Effector memory CD8-positive, alpha-beta T cell (primary cell): Measurements from ENCODE around the gene SLC17A2.

Experiments used
- ATAC-seq: fragments of 150-1000 bp; cut with Tn5 transposase; replicated peaks from 2 replicates; pipeline ENCODE4 v1.10.0; 2021; ENCODE audit warnings: mild to moderate bottlenecking, moderate library complexity
- DNase-seq, 3 experiments: peaks; one replicate each; pipeline ENCODE4 v3.0.0; 2021
- H3K27ac Mint-ChIP-seq, 2 donors: one replicate each; pipeline ENCODE4 v1.8.0; 2022; ENCODE audit warnings: mild to moderate bottlenecking in 2 of 2, mixed read lengths in 2 of 2, moderate library complexity in 2 of 2
- H3K27me3 Mint-ChIP-seq, 2 donors: one replicate each; pipeline ENCODE4 v1.8.0; 2022; ENCODE audit warnings: mixed read lengths in 2 of 2
- H3K36me3 Mint-ChIP-seq: one replicate; pipeline ENCODE4 v1.8.0; 2022; ENCODE audit warnings: mild to moderate bottlenecking, moderate library complexity, mixed read lengths; ENCODE audit not compliant: insufficient read depth
- H3K4me1 Mint-ChIP-seq, 2 donors: one replicate each; pipeline ENCODE4 v1.8.0; 2022; ENCODE audit warnings: low read depth in 2 of 2, mixed read lengths in 2 of 2
- H3K4me3 Mint-ChIP-seq, 2 donors: one replicate each; pipeline ENCODE4 v1.8.0; 2022; ENCODE audit warnings: mild to moderate bottlenecking in 2 of 2, mixed read lengths in 2 of 2, moderate library complexity in 2 of 2
- H3K9me3 Mint-ChIP-seq, 2 donors: one replicate each; pipeline ENCODE4 v1.8.0; 2022; ENCODE audit warnings: mixed read lengths in 2 of 2
- total RNA-seq, 9 experiments: gene quantifications; one replicate each; lab custom pipeline; 2026; lab: John Stamatoyannopoulos, UW

The SLC17A2 gene, protein sequence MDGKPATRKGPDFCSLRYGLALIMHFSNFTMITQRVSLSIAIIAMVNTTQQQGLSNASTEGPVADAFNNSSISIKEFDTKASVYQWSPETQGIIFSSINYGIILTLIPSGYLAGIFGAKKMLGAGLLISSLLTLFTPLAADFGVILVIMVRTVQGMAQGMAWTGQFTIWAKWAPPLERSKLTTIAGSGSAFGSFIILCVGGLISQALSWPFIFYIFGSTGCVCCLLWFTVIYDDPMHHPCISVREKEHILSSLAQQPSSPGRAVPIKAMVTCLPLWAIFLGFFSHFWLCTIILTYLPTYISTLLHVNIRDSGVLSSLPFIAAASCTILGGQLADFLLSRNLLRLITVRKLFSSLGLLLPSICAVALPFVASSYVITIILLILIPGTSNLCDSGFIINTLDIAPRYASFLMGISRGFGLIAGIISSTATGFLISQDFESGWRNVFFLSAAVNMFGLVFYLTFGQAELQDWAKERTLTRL
- total RNA-seq = 0 to 0.10 (median 0) reads per million in 9 experiments

DNA sequence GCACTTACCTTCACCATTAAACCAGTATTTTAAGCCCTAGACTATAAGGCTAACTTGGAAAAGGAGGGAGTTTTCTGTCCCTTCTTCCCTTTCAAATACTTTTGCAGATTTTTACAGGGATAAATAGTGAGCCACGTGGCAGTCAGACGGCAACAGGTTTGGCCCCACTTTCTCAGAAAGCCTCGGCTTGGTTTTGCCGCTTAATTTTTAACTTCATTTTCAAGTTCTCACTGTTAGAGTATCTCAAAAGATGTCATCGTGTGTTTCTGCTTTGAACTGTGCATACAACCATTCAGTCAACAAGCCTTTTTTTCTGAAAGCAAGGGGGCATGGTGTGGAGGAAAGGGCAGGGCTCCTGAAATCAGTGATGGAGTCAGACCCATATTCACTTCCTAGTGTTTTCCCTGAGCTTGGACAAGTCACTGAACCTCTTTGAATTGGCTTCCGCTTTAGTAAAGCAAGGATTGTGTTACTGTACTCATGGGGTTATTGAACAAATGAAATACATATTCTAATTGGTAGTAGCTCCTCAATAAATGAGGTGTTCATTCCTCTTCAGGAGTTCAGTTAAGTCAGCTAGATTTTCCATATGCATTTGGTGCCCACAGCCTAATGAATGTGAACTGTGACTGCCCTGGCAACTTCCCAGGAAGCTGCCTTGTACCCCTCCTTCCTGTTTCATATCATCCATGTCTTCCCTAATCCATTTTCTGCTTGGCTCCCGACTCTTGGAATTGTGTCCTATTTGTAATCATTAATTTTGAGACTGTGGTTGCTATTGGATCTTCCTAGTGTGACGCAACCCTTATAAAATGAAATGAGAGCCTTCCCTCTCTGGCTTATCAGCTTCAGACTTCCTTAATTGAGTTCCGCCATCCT, at the start of gene SLC17A2:
Gene SLC17A2 (minus strand): TSS at position 160 of the 879 bp plus-strand sequence. CDS start 4,895 bp downstream, outside the sequence.
- Mint-ChIP-seq H3K4me3 (no peak within 1 kb of the TSS), H3K4me1 (no peaks in the 10 kb centered on the region), H3K9me3 (no peaks in the 10 kb centered on the region), H3K27me3 (peaks cover 17 to 31% of the 10 kb centered on the region in 2 donors), H3K36me3 (no peaks in the 10 kb centered on the region), H3K27ac (no peak within 1 kb of the TSS)
- no peak for ATAC-seq
- no peak for DNase-seq

DNA sequence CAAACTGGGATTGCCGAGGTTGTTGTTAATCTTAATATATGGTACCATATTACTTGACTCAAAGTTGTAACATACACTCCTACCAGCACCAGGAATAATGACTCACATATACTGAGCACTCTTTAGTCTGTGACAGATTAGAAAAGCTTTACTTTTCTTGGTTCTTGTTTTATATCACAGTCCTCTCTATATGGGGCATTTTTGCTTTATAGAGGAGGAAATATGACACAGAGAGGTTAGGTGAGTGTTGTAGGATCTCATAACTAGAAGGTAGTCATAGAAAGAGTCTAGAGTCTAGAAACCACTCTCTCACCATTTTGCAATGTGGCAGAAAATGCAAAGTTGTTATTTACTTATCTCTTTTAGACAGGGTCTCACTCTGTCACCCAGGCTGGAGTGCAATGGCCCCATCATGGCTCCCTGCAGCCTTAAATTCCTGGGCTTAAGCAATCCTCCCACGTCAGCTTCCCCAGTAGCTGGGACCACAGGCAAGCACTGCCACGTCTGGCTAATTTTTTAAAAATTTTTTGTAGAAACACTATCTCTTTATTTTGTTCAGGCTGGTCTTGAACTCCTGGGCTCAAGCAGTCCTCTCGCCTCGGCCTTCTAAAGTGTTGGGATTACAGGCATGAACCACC, 45.6 kb upstream of the SLC17A2 start:
- Mint-ChIP-seq H3K4me1 (peaks cover 9 to 30% of the 10 kb centered on the region in 2 donors), H3K27me3 (no peaks in the 10 kb centered on the region), H3K9me3 (no peaks in the 10 kb centered on the region), H3K36me3 (peaks cover 91% of the 10 kb centered on the region), H3K27ac (no peak overlapping the region), H3K4me3 (no peak overlapping the region)
- DNase-seq (no peak), ATAC-seq (no peak)

DNA sequence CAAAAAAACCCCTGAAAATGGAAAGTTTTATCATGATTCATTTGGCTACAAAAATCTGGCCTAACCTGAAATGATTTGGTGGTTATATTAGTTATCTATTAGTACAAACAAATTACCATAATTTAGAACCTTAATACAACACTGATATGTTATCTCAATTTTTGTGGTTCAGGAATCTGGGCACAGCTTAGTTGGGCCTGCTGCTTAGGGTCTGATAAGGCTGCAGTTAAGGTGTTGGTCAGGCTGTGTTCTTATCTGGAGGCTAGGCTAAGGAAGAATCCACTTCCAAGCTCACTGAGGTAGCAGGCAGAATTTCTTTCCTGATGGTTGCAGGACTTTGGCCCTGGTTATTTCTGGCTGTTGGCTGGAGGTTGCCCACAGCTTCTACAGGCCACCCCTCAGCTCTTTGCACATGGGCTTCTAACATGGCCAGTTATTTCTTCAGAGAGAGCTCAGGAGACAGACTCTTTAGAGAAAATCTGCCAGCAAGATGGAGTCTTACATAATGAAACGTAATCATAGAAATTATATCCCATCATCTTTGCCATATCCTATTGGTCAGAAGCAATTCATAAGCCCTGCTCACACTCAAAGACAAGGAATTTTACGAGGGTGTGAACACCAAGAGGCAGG, 43.5 kb upstream of the SLC17A2 start:
- Mint-ChIP-seq H3K9me3 (no peaks in the 10 kb centered on the region), H3K27me3 (no peaks in the 10 kb centered on the region), H3K36me3 (peaks cover 94% of the 10 kb centered on the region), H3K4me1 (peaks cover 15 to 45% of the 10 kb centered on the region in 2 donors), H3K27ac (peak overlapping the region in 1 of 2 donors; percentile 10), H3K4me3 (no peak overlapping the region)
- DNase-seq (no peak), ATAC-seq (no peak)

DNA sequence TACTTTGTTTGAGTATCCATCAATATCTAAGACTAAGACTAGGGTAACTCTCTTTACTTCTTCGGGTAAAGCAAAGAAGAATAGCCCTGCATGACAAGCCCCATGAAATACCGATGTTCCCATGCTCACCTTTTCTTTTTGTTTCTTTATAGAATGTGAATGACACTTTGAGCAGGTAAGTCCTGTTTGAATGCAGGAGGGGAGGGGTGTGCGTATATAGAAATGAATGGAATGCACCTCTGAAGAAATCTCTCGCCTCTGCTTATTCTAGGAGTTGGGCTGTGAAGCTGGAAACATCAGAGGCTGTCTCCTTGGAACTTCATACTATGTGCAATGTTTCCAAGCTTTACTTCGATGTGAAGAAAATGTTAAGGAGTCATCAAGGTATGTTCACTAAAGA, 42.4 kb upstream of the SLC17A2 start:
- ATAC-seq (no peak), DNase-seq (no peak)
- Mint-ChIP-seq H3K9me3 (no peaks in the 10 kb centered on the region), H3K4me1 (peaks cover 24 to 55% of the 10 kb centered on the region in 2 donors), H3K4me3 (no peak overlapping the region), H3K36me3 (peaks cover 93% of the 10 kb centered on the region), H3K27ac (no peak overlapping the region), H3K27me3 (no peaks in the 10 kb centered on the region)

DNA sequence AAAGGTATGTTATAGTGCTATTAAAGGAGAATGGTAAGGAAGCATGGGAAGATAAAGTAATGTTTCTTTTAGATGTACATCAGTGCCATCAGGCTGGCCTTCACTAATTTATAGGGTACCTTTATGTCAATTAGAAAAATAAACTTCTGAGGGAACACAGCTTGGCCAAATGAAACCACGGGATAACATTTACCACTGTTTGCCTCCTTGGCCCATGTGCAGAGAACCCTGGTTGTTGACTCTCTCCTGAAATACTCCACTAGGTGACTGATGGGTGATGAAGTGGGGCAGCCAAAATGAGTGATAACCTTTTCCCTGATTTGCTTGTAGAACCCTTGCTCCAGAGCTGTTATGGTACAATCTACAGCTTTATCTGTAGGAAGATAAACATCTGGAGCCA, 41.6 kb upstream of the SLC17A2 start:
- ATAC-seq (no peak), DNase-seq (no peak)
- Mint-ChIP-seq H3K4me1 (peaks cover 28 to 58% of the 10 kb centered on the region in 2 donors), H3K36me3 (peaks cover 93% of the 10 kb centered on the region), H3K27ac (peak overlapping the region; percentile 51 to 82), H3K4me3 (no peak overlapping the region), H3K9me3 (no peaks in the 10 kb centered on the region), H3K27me3 (no peaks in the 10 kb centered on the region)

DNA sequence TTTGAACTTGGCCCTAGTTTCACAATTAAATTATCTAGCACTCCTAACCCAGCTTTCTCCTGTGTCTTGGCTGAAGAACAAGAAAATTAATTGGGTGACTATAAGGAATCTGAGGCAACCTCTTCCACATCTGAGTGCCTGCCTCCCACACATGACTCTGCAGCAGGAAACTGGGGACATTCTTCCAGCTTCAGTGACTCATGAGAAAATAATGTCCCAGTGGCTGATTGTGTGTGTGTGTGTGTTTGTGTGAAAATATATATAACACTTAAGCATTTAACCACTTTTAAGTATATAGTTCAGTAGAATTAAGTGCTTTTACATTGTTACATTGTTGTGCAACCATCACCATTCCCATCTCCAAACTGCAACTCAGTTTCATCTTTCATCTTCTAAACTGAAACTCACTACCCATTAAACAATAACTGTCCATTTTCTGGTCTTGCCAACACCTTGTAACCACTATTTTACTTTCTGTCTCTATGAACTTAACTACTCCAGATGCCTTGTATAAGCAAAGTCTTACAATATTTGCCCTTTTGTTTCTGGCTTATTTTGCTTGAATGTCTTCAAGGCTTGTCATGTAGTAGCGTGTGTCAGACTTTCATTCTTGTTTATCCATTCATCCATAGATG, 40.8 kb upstream of the SLC17A2 start:
- ATAC-seq (no peak), DNase-seq (no peak)
- H3K4me3 Mint-ChIP-seq = no peak overlapping the region
- H3K4me1 Mint-ChIP-seq = peaks cover 36 to 58% of the 10 kb centered on the region in 2 donors
- H3K36me3 Mint-ChIP-seq = peaks cover 93% of the 10 kb centered on the region
- H3K27ac Mint-ChIP-seq = peak overlapping the region; percentile 66 to 82
- H3K9me3 Mint-ChIP-seq = no peaks in the 10 kb centered on the region
- no peaks in the 10 kb centered on the region for H3K27me3 Mint-ChIP-seq

DNA sequence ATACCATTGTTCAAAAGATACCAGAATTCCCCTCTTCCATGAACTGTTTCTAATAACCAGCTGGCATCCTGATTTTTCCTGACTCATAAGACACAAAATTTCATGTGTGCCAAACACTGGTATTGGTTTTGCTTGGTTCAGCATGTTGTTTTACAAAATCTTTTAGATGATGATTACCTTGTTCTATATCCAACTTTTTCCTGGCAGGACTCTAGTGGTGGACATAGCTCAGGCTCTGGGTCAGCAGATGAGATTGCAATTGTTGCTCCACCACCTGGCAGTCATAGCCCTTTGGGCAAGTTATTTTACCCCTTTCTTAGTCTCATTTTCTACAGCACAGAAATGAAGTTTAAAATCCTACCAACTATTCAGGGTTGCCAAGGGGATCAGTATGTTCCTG, 38.3 kb upstream of the SLC17A2 start:
- no peaks in the 10 kb centered on the region for H3K27me3 Mint-ChIP-seq
- no peak for DNase-seq
- ATAC-seq = no peak
- peak overlapping the region in 1 of 2 donors; percentile 77 for H3K4me3 Mint-ChIP-seq
- H3K4me1 Mint-ChIP-seq = peaks cover 50 to 73% of the 10 kb centered on the region in 2 donors
- H3K36me3 Mint-ChIP-seq = peaks cover 88% of the 10 kb centered on the region
- peak overlapping the region in 1 of 2 donors; percentile 45 for H3K27ac Mint-ChIP-seq
- no peaks in the 10 kb centered on the region for H3K9me3 Mint-ChIP-seq

DNA sequence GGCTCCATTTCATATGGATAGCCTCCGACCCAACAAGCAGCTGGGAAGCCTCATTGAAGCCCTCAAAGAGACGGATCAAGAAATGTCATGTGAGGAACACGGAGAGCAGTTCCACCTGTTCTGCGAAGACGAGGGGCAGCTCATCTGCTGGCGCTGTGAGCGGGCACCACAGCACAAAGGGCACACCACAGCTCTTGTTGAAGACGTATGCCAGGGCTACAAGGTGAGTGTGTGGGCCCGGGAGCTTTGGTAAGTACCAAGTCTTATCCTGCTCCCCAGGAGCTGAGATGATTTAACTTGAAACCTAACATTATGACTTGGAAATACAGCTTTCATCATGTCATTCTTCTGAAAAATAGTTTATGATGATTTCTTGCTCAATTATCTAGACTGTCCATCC, 36.2 kb upstream of the SLC17A2 start:
- Mint-ChIP-seq H3K9me3 (no peaks in the 10 kb centered on the region), H3K4me1 (peaks cover 66 to 83% of the 10 kb centered on the region in 2 donors), H3K27ac (peak overlapping the region; percentile 45 to 81), H3K27me3 (no peaks in the 10 kb centered on the region), H3K4me3 (peak overlapping the region; percentile 68 to 77), H3K36me3 (peaks cover 80% of the 10 kb centered on the region)
- DNase-seq = no peak
- ATAC-seq = no peak

DNA sequence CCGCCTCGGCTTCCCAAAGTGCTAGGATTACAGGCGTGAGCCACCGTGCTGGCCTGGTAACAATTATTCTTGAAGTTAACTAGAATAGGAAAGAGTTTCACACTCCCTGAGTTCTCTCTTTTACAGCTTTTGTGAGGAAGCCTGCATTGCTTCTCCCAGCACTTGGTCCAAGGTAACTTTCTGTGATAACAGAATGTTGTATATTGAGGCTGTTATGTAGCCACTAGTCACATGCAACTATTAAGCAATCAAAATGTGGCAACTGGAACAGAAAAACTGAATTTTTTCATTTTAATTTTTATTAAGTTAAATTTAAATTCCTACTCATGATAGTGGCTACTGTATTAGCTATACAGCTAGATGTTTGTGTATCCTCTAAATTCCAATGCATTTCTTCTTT, 34.6 kb upstream of the SLC17A2 start:
- peaks cover 64% of the 10 kb centered on the region for H3K36me3 Mint-ChIP-seq
- DNase-seq (no peak), ATAC-seq (no peak)
- peak overlapping the region; percentile 69 to 99 for H3K27ac Mint-ChIP-seq
- H3K4me1 Mint-ChIP-seq = peaks cover 74 to 84% of the 10 kb centered on the region in 2 donors
- H3K4me3 Mint-ChIP-seq = peak overlapping the region; percentile 91 to 96
- no peaks in the 10 kb centered on the region for H3K27me3 Mint-ChIP-seq
- H3K9me3 Mint-ChIP-seq = no peaks in the 10 kb centered on the region

DNA sequence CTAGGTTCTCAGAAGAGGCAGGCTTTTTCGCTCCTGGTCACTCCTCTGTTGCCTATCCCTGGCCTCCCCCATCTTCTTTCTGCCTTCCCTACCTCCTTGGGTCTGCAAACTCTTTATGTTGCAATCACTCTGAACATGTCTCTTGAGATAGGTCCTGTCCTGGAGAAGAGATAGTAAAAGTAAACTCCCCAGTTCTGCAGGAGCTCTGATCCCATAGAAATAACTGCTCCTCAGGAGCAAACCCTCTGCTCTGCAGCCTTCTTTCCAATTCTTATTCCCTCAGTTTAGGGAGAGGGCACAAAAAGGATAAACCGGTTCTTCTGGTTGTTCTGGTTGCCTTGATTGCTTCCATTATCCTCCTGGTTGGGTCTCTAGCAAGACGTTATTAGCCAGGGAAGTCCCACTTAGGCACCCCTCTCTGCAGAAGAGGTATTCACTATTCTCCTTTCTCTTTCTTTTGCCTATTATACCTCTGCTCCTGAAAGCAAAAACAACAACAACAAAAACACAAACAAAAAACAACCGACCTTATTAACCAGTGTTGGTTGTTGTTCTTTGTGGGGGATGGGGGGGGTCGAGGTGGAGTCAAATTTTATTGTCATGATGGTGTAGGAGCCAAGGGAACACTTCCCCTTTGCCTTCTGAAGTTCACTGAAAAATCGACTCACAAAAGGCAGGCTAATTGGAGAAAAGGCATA, 33.1 kb upstream of the SLC17A2 start:
- DNase-seq (no peak), ATAC-seq (no peak)
- H3K4me1 Mint-ChIP-seq = peaks cover 81 to 88% of the 10 kb centered on the region in 2 donors
- peak overlapping the region; percentile 91 to 96 for H3K4me3 Mint-ChIP-seq
- peaks cover 49% of the 10 kb centered on the region for H3K36me3 Mint-ChIP-seq
- no peaks in the 10 kb centered on the region for H3K9me3 Mint-ChIP-seq
- H3K27me3 Mint-ChIP-seq = no peaks in the 10 kb centered on the region
- peak overlapping the region; percentile 99 for H3K27ac Mint-ChIP-seq

DNA sequence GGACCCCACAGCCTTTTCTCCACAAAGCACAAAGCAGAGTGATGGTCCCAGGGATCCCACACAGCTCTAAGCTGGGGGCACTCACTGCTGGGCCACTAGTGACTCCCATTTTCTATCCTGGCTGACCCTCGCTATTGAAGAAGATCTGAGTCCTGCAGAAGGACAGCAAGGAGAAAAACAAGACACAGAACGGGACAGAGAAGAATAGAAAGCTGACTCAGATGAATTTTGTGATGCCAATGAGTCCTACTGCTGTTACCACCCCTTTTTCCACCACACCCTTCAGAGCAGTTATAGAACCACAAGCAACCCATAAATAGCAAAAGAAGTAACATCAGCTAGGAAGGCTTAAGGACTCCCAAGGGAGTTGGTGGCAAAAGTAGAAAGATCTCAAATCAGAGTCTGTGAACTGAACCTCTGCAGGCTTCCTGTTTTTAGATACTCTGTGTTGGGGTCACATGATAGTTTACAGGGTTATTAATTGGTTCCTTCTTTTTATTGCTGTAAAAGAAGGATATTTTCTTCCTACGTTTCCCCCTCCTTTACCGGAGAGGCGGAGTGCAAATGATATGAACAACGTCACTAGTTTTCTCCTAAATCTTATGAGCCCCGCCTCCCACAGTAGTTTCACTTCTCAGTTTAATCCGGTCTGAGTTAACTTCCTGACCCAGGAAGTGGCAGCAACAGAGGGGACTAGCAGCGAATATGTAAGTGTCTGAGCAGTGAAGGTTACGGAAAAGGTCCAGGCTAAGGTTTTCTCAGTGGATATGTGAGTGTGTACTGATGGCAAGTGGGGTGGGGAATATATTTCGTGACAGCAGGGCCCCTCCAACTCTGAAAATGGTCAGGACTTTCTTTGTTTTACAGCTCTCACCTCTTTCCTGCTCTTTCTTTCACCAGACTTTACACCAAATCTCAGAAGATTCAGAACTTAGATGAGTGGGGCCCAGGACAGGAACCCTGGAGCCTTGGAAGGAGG, 31.9 kb upstream of the SLC17A2 start, which contains the start of gene TRIM38:
Gene TRIM38 (plus strand): TSS at position 654 of the 979 bp plus-strand sequence. CDS start 3,721 bp downstream, outside the sequence.
- DNase-seq (peak; percentile 69 to 77 (median 71)), ATAC-seq (peak; percentile 91)
- H3K27ac Mint-ChIP-seq = peak within 1 kb of the TSS; percentile 99
- H3K36me3 Mint-ChIP-seq = peaks cover 42% of the 10 kb centered on the region
- no peaks in the 10 kb centered on the region for H3K27me3 Mint-ChIP-seq
- peak within 1 kb of the TSS; percentile 91 to 96 for H3K4me3 Mint-ChIP-seq
- H3K4me1 Mint-ChIP-seq = peaks cover 74 to 83% of the 10 kb centered on the region in 2 donors
- H3K9me3 Mint-ChIP-seq = no peaks in the 10 kb centered on the region
